Osteocyte (in vitro differentiated cells): ENCODE results near the gene E2F1. TPM values are rescaled to one million over a fixed set of nuclear protein-coding genes. Genes with fewer than 3 reads are reported as not detected.

ENCODE experiments used
- DNase-seq: peaks from one replicate; pipeline ENCODE4 v3.0.0; 2021; ENCODE audit warnings: mixed read lengths; ENCODE audit not compliant: unreplicated experiment; ENCODE audit errors: extremely low spot score
- H3K27ac Mint-ChIP-seq: one replicate; pipeline ENCODE4 v1.8.0; 2021; ENCODE audit warnings: mild to moderate bottlenecking, mixed read lengths; ENCODE audit not compliant: unreplicated experiment
- H3K27me3 Mint-ChIP-seq: one replicate; pipeline ENCODE4 v1.8.0; 2021; ENCODE audit warnings: mixed read lengths; ENCODE audit not compliant: unreplicated experiment
- H3K36me3 Mint-ChIP-seq: one replicate; pipeline ENCODE4 v1.8.0; 2021; ENCODE audit warnings: mixed read lengths; ENCODE audit not compliant: unreplicated experiment
- H3K4me1 Mint-ChIP-seq: one replicate; pipeline ENCODE4 v1.8.0; 2021; ENCODE audit warnings: mixed read lengths; ENCODE audit not compliant: unreplicated experiment
- H3K4me3 Mint-ChIP-seq: one replicate; pipeline ENCODE4 v1.8.0; 2021; ENCODE audit warnings: mild to moderate bottlenecking, moderate library complexity, mixed read lengths; ENCODE audit not compliant: unreplicated experiment
- H3K9me3 Mint-ChIP-seq: one replicate; pipeline ENCODE4 v1.8.0; 2021; ENCODE audit warnings: mixed read lengths; ENCODE audit not compliant: unreplicated experiment
- CTCF ChIP-seq: fragments of 200-600 bp; sonication (generic); IDR thresholded peaks from 2 replicates; pipeline ENCODE4 v1.5.0; 2021; ENCODE audit warnings: antibody characterized with exemption, mild to moderate bottlenecking, moderate library complexity
- total RNA-seq: library from RNA; stranded (reverse); gene quantifications from 2 replicates; pipeline ENCODE4 v1.2.1, GENCODE V29; 2021

Gene E2F1
- total RNA-seq, 1 donor from 2014 or later = 6.3 TPM

DNA sequence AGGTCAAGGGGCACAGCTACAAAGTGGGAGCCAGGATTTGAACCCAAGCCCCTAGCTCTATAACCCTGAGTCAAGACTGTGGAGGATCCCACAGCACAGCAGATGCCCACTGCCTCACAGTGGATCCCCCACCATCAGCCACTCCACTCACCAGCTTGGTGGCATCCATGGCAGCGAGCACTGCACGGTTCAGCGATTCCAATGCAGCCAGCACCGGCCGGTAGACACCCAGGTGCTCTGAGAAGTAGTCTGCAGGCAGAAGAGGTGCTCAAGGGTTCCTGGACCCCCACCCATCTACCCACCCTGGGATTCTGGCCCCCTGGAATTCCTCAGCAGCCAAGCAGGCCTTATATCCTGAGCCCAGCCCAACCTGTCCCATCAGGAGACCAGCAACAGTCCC lies 17.0 kb downstream of the E2F1 start:
- Mint-ChIP-seq H3K9me3 (no peaks in the 10 kb centered on the region), H3K4me3 (no peak overlapping the region), H3K36me3 (no peaks in the 10 kb centered on the region), H3K4me1 (peaks cover 33% of the 10 kb centered on the region), H3K27ac (no peak overlapping the region), H3K27me3 (no peaks in the 10 kb centered on the region)
- no peak for TF ChIP-seq CTCF
- DNase-seq = no peak

- Mint-ChIP-seq H3K27me3 (no peaks in the 10 kb centered on the region), H3K27ac (no peak overlapping the region), H3K4me3 (no peak overlapping the region), H3K9me3 (no peaks in the 10 kb centered on the region), H3K4me1 (peaks cover 32% of the 10 kb centered on the region), H3K36me3 (no peaks in the 10 kb centered on the region)
- no peak for DNase-seq
- TF ChIP-seq CTCF = no peak
These were observed 17.6 kb downstream of the E2F1 start for GRCh38 chr20:33668466-33669155.

- H3K9me3 Mint-ChIP-seq = no peaks in the 10 kb centered on the region
- DNase-seq = peak; percentile 90
- no peaks in the 10 kb centered on the region for H3K27me3 Mint-ChIP-seq
- peaks cover 26% of the 10 kb centered on the region for H3K4me1 Mint-ChIP-seq
- no peak overlapping the region for H3K27ac Mint-ChIP-seq
- peak overlapping the region; percentile 38 for H3K4me3 Mint-ChIP-seq
- H3K36me3 Mint-ChIP-seq = no peaks in the 10 kb centered on the region
- TF ChIP-seq CTCF = peak; percentile 73
These were observed 18.3 kb downstream of the E2F1 start for GRCh38 chr20:33667676-33668465.

DNA sequence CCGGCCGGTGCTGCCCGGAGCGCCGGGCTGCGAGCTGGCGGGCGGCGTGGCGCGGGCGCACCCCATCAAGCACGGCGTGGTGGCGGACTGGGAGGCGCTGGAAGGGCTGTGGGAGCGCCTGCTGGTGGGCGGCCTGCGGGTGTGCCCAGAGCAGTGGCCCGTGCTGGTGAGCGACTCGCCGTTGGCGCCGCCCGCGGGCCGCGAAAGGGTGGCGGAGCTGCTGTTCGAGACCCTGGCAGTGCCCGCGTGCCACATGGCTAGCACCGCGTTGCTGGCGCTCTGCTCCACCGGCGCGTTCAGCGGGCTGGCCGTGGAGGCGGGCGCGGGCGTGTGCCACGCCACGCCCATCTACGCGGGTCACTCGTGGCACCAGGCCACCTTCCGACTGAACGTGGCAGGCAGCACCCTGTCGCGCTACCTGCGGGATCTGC lies 18.9 kb downstream of the E2F1 start:
- H3K9me3 Mint-ChIP-seq = no peaks in the 10 kb centered on the region
- H3K27ac Mint-ChIP-seq = no peak overlapping the region
- no peaks in the 10 kb centered on the region for H3K36me3 Mint-ChIP-seq
- H3K4me1 Mint-ChIP-seq = peaks cover 23% of the 10 kb centered on the region
- no peak for DNase-seq
- H3K4me3 Mint-ChIP-seq = peak overlapping the region; percentile 38
- TF ChIP-seq CTCF = no peak
- H3K27me3 Mint-ChIP-seq = no peaks in the 10 kb centered on the region
